NB4 (cell line): ENCODE data around the gene F7.

Source experiments
- DNase-seq: peaks from one replicate; pipeline ENCODE4 v3.0.0; 2010; ENCODE audit warnings: low read depth
- H3K4me3 ChIP-seq: one replicate; pipeline ENCODE4 v1.5.1; 2011; ENCODE audit warnings: mild to moderate bottlenecking, low read depth, low read length, moderate library complexity
- CTCF ChIP-seq: IDR thresholded peaks from one replicate; pipeline ENCODE4 v1.5.1; 2012; ENCODE audit warnings: low read depth, low read length
- MAX ChIP-seq: IDR thresholded peaks from 2 replicates; pipeline ENCODE4 v1.6.1; 2011; ENCODE audit warnings: low read depth, low read length
- MYC ChIP-seq: IDR thresholded peaks from 2 replicates; pipeline ENCODE4 v1.6.1; 2011; ENCODE audit warnings: low read depth, low read length
- POLR2A ChIP-seq: IDR thresholded peaks from 2 replicates; pipeline ENCODE4 v1.6.1; 2011; ENCODE audit warnings: mild to moderate bottlenecking; ENCODE audit not compliant: insufficient read length; ENCODE audit errors: extremely low read depth

F7 gene

GRCh38 chr13:113167155-113167554 is 61.6 kb downstream of the F7 start:
- DNase-seq = no peak
- H3K4me3 ChIP-seq = no peak overlapping the region
- TF ChIP-seq MAX (no peak), CTCF (no peak), MYC (no peak), POLR2A (no peak)

- no peak for TF ChIP-seq POLR2A
- no peak for TF ChIP-seq MAX
- TF ChIP-seq MYC = no peak
- TF ChIP-seq CTCF = no peak
- no peak overlapping the region for H3K4me3 ChIP-seq
- DNase-seq = no peak
These were observed 62.0 kb downstream of the F7 start for GRCh38 chr13:113167575-113167974.

GRCh38 chr13:113168211-113168610 is 62.6 kb downstream of the F7 start:
- DNase-seq = no peak
- TF ChIP-seq CTCF (no peak), MYC (no peak), MAX (no peak), POLR2A (no peak)
- H3K4me3 ChIP-seq = no peak overlapping the region

- DNase-seq = no peak
- no peak for TF ChIP-seq MYC
- TF ChIP-seq MAX = no peak
- TF ChIP-seq CTCF = no peak
- TF ChIP-seq POLR2A = no peak
- H3K4me3 ChIP-seq = no peak overlapping the region
These were observed 64.0 kb downstream of the F7 start for GRCh38 chr13:113169277-113170272.
